Breast epithelium (tissue), 4 donors: Measurements from ENCODE around the gene MID1IP1. TPM values are rescaled to one million over a fixed set of nuclear protein-coding genes. Genes with fewer than 3 reads are reported as not detected.

Source experiments
- DNase-seq, 2 donors: peaks; one replicate each; pipeline ENCODE4 v3.0.0-alpha.2; 2019; ENCODE audit warnings: low spot score in 2 of 2
- H3K27ac ChIP-seq, 2 donors: fragments of 200-600 bp; sonication (generic) in 1 of 2; one replicate each; pipeline ENCODE4 v1.5.1; 2016 to 2019; ENCODE audit warnings: mild to moderate bottlenecking in 1 of 2
- H3K27me3 ChIP-seq, 2 donors: fragments of 200-600 bp; sonication (generic) in 1 of 2; one replicate each; pipeline versions ENCODE4 v1.5.1 to v1.6.0; 2017 to 2019; ENCODE audit warnings: control low read depth in 1 of 2, mild to moderate bottlenecking in 1 of 2
- H3K36me3 ChIP-seq: fragments of 200-600 bp; one replicate; pipeline ENCODE4 v1.5.1; 2019
- H3K4me1 ChIP-seq, 2 donors: fragments of 200-600 bp; sonication (generic); one replicate each; pipeline ENCODE4 v1.5.1; 2016 to 2019; ENCODE audit warnings: control low read depth in 1 of 2
- H3K4me3 ChIP-seq, 3 donors: fragments of 200-600 bp; sonication (generic); 1 replicate in 2 of 3; 2 replicates in 1 of 3; pipeline ENCODE4 v1.5.1; 2016 to 2019; ENCODE audit warnings: mild to moderate bottlenecking in 3 of 3, moderate library complexity in 2 of 3
- H3K9me3 ChIP-seq, 2 donors: fragments of 200-600 bp; sonication (generic) in 1 of 2; one replicate each; pipeline ENCODE4 v1.5.1; 2016 to 2019; ENCODE audit warnings: control low read depth in 1 of 2
- POLR2A ChIP-seq: fragments of 450-650 bp; IDR thresholded peaks from one replicate; pipeline ENCODE4 v1.6.1; 2016; ENCODE audit warnings: antibody characterized with exemption, mild to moderate bottlenecking, moderate library complexity
- POLR2AphosphoS5 ChIP-seq, 3 donors: sonication (generic); formaldehyde crosslinking; IDR thresholded peaks; one replicate each; pipeline ENCODE4 v1.6.1; 2017; ENCODE audit warnings: antibody characterized with exemption in 3 of 3
- intact Hi-C: fragments of 100-400 bp; cut with DNase I; formaldehyde crosslinking; loops from one replicate; pipeline ENCODE4 v1.15.1; 2023; ENCODE audit warnings: low total_unique reads
- total RNA-seq, 3 donors: library from RNA; depleted of rRNA; stranded (reverse); fragments of >200 nt; gene quantifications; one replicate each; pipeline ENCODE4 v1.1.0, GENCODE V29; 2016
- TF ChIP-seq, protein P1 (sequence below), 3 donors: fragments of 450-650 bp; IDR thresholded peaks; one replicate each; pipeline ENCODE4 v1.5.1; 2016 to 2017; ENCODE audit warnings: antibody characterized with exemption in 3 of 3, mild to moderate bottlenecking in 3 of 3, moderate library complexity in 3 of 3

MID1IP1 gene
- total RNA-seq, 3 donors from 2014 or later: 21.7 to 103 (median 33.4) TPM

DNA sequence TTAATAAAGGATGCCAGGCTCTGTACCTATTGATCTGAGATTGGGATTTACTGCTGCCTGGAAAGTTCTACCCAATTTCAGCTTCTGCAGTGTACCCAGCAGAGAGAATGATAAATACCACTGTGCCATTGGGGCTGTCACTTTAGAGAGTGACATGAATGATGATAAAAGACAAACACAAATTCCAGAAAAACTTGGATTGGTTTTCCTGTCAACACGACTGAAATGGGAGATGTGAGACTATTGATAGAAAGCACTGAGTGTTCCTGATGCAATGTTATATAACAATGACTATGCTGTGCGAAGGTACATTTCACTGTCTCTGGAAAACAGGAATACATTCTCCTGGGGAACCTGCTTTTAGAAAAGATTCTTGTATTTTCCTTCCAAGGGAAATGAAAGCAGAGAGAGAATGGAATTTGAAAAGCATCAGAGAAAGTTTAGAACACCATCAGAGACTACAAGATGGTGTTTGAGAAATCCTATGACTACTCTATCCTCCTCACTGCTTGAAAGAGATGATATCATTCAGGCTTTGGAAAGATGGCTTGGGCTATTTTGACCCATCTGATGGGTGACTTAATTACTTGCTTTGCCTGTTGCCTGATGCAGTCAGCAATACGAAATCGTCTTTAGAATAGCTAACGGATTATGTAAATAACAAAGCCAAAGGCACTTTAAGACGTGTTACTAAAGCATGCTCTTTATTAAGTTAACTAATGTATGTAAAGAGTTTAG is 49.7 kb downstream of the MID1IP1 start:
- DNase-seq: no peak
- Histone ChIP-seq H3K9me3 (no peaks in the 10 kb centered on the region), H3K4me1 (no peaks in the 10 kb centered on the region), H3K36me3 (no peaks in the 10 kb centered on the region), H3K4me3 (no peak overlapping the region), H3K27me3 (peaks cover 0 to 46% of the 10 kb centered on the region in 2 donors), H3K27ac (no peak overlapping the region)
- intact Hi-C loops: no loop called here
- TF ChIP-seq, protein P1, sequence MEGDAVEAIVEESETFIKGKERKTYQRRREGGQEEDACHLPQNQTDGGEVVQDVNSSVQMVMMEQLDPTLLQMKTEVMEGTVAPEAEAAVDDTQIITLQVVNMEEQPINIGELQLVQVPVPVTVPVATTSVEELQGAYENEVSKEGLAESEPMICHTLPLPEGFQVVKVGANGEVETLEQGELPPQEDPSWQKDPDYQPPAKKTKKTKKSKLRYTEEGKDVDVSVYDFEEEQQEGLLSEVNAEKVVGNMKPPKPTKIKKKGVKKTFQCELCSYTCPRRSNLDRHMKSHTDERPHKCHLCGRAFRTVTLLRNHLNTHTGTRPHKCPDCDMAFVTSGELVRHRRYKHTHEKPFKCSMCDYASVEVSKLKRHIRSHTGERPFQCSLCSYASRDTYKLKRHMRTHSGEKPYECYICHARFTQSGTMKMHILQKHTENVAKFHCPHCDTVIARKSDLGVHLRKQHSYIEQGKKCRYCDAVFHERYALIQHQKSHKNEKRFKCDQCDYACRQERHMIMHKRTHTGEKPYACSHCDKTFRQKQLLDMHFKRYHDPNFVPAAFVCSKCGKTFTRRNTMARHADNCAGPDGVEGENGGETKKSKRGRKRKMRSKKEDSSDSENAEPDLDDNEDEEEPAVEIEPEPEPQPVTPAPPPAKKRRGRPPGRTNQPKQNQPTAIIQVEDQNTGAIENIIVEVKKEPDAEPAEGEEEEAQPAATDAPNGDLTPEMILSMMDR (IDR thresholded peaks at IDR 0.05): no peak
- TF ChIP-seq POLR2AphosphoS5 (IDR thresholded peaks at IDR 0.05) (no peak), POLR2A (no peak)

DNA sequence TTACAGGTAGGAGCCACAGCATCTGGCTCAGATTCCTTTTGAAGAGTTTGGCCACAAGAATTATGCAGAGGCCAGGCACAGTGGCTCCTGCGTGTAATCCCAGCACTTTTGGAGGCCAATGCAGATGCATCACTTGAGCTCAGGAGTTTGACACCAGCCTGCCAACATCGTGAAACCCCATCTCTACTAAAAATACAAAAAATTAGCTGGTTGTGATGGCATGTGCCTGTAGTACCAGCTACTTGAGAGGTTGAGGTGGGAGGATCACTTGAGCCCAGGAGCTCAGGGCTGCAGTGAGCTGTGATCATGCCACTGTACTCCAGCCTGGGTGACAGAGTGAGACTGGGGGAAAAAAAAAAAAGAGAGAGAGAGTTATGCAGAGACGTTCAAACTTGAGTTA is 53.0 kb downstream of the MID1IP1 start:
- Histone ChIP-seq H3K27ac (no peak overlapping the region), H3K27me3 (peaks cover 0 to 52% of the 10 kb centered on the region in 2 donors), H3K4me1 (no peaks in the 10 kb centered on the region), H3K9me3 (no peaks in the 10 kb centered on the region), H3K36me3 (no peaks in the 10 kb centered on the region), H3K4me3 (no peak overlapping the region)
- no peak for TF ChIP-seq POLR2AphosphoS5 (IDR thresholded peaks at IDR 0.05)
- TF ChIP-seq, protein P1 (IDR thresholded peaks at IDR 0.05): no peak
- no peak for TF ChIP-seq POLR2A
- no peak for DNase-seq
- intact Hi-C loops: no loop called here

Other genes with a start within 250 kb of the MID1IP1 start
- 10 to 100 TPM; 15.5 to 26.9 (median 25.9) TPM for gene TSPAN7, start 239.9 kb upstream of the MID1IP1 start, total RNA-seq